Mesodermal cell (in vitro differentiated cells): ENCODE results near the gene PPP6R2.
A peak's percentile ranks its signal among the peaks of the same experiment; 100 is the strongest.
"Not testable (repeated sequence)": the region's sequence is repeated elsewhere in the genome, so short reads cannot be mapped to it uniquely, and the experiment has no call there.

Experiments used
- H3K27ac ChIP-seq: 2 replicates; pipeline ENCODE4 v1.7.0; 2013; ENCODE audit warnings: mild to moderate bottlenecking, low read depth, low read length, moderate library complexity; ENCODE audit not compliant: severe bottlenecking
- H3K36me3 ChIP-seq: 2 replicates; pipeline ENCODE4 v1.7.1; 2013; ENCODE audit warnings: mild to moderate bottlenecking, low read length, moderate library complexity; ENCODE audit not compliant: control insufficient read depth, insufficient read depth
- H3K4me1 ChIP-seq: one replicate; pipeline ENCODE4 v1.7.1; 2013; ENCODE audit warnings: mild to moderate bottlenecking, low read length; ENCODE audit not compliant: insufficient read depth, control insufficient read depth, poor library complexity, severe bottlenecking
- H3K4me3 ChIP-seq: 2 replicates; pipeline ENCODE4 v1.7.0; 2013; ENCODE audit warnings: low read length, control low read depth, mild to moderate bottlenecking; ENCODE audit not compliant: insufficient read depth, poor library complexity, severe bottlenecking; ENCODE audit errors: extremely low read depth
- H3K9me3 ChIP-seq: 2 replicates; pipeline ENCODE4 v1.7.1; 2013; ENCODE audit warnings: mild to moderate bottlenecking, low read length, moderate library complexity; ENCODE audit not compliant: control insufficient read depth
- WGBS, 2 experiments: methylation state at CpG; one replicate each; pipeline ENCODE4 v1.1.5; 2013; ENCODE audit warnings: missing lambda C conversion rate in 2 of 2; ENCODE audit not compliant: insufficient coverage in 2 of 2; 5-methylcytosine and 5-hydroxymethylcytosine counted together

The PPP6R2 gene

GRCh38 chr22:50318698-50319411 lies 24.3 kb upstream of the PPP6R2 start:
- Histone ChIP-seq H3K36me3 (no peaks in the 10 kb centered on the region), H3K4me1 (peaks cover 6% of the 10 kb centered on the region), H3K4me3 (no peak overlapping the region), H3K27ac (no peak overlapping the region), H3K9me3 (no peaks in the 10 kb centered on the region)
- 88 to 89% methylated on average over 16 to 21 of the region's 21 CpGs for WGBS, 2 experiments

- WGBS, 2 experiments = 91 to 94% methylated on average over 12 of the region's 15 CpGs
- Histone ChIP-seq H3K36me3 (no peaks in the 10 kb centered on the region), H3K4me3 (no peak overlapping the region), H3K27ac (no peak overlapping the region), H3K9me3 (no peaks in the 10 kb centered on the region), H3K4me1 (peaks cover 2% of the 10 kb centered on the region)
Observed at GRCh38 chr22:50319503-50319951, 23.6 kb upstream of the PPP6R2 start.

GRCh38 chr22:50320116-50320515 lies 23.0 kb upstream of the PPP6R2 start:
- WGBS, 2 experiments = 86 to 98% methylated on average over 8 of the region's 8 CpGs
- Histone ChIP-seq H3K4me3 (no peak overlapping the region), H3K4me1 (no peaks in the 10 kb centered on the region), H3K27ac (no peak overlapping the region), H3K9me3 (no peaks in the 10 kb centered on the region), H3K36me3 (no peaks in the 10 kb centered on the region)

- no peaks in the 10 kb centered on the region for H3K36me3 ChIP-seq
- no peaks in the 10 kb centered on the region for H3K4me1 ChIP-seq
- H3K27ac ChIP-seq = no peak overlapping the region
- no peak overlapping the region for H3K4me3 ChIP-seq
- WGBS, 2 experiments = 92 to 93% methylated on average over 7 to 8 of the region's 10 CpGs
- no peaks in the 10 kb centered on the region for H3K9me3 ChIP-seq
Observed at GRCh38 chr22:50320671-50321325, 22.3 kb upstream of the PPP6R2 start.

- H3K9me3 ChIP-seq, H3K4me1 ChIP-seq, H3K36me3 ChIP-seq, H3K27ac ChIP-seq, H3K4me3 ChIP-seq: not testable (repeated sequence)
- 96 to 98% methylated on average over 4 to 5 of the region's 10 CpGs for WGBS, 2 experiments
Observed at GRCh38 chr22:50322382-50323104, 20.6 kb upstream of the PPP6R2 start.

GRCh38 chr22:50323900-50324299 lies 19.2 kb upstream of the PPP6R2 start:
- Histone ChIP-seq H3K9me3 (no peaks in the 10 kb centered on the region), H3K27ac (no peak overlapping the region), H3K4me3 (no peak overlapping the region), H3K36me3 (no peaks in the 10 kb centered on the region), H3K4me1 (no peaks in the 10 kb centered on the region)
- 88 to 96% methylated on average over 3 of the region's 5 CpGs for WGBS, 2 experiments

GRCh38 chr22:50325444-50326224 lies 17.5 kb upstream of the PPP6R2 start:
- WGBS, 2 experiments = 81 to 87% methylated on average over 11 to 16 of the region's 19 CpGs
- Histone ChIP-seq H3K4me3 (no peak overlapping the region), H3K27ac (no peak overlapping the region)

GRCh38 chr22:50326225-50326955 lies 16.7 kb upstream of the PPP6R2 start:
- 16 to 18% methylated on average over 47 to 50 of the region's 56 CpGs for WGBS, 2 experiments
- peak overlapping the region; percentile 40 for H3K4me3 ChIP-seq
- H3K4me1 ChIP-seq = no peaks in the 10 kb centered on the region
- no peaks in the 10 kb centered on the region for H3K9me3 ChIP-seq
- H3K36me3 ChIP-seq = no peaks in the 10 kb centered on the region
- no peak overlapping the region for H3K27ac ChIP-seq

More at GRCh38 chr22:50325444-50326224, 17.5 kb upstream of the PPP6R2 start:
- Histone ChIP-seq H3K4me1 (no peaks in the 10 kb centered on the region), H3K9me3 (no peaks in the 10 kb centered on the region), H3K36me3 (no peaks in the 10 kb centered on the region)

- H3K4me1 ChIP-seq = no peaks in the 10 kb centered on the region
- H3K9me3 ChIP-seq = no peaks in the 10 kb centered on the region
- peak within 1 kb of the TSS; percentile 46 for H3K4me3 ChIP-seq
- WGBS, 2 experiments = 15 to 17% methylated on average over 94 to 101 of the region's 105 CpGs
- H3K36me3 ChIP-seq = no peaks in the 10 kb centered on the region
- peak within 1 kb of the TSS; percentile 71 for H3K27ac ChIP-seq
Observed at GRCh38 chr22:50326956-50327710, 16.0 kb upstream of the PPP6R2 start, which contains the start of gene DENND6B. TSS of gene DENND6B (minus strand) at chr22:50327012. CDS start at chr22:50326988, 24 bp downstream.
